ENCODE data around the gene ZNF800. TPM values are rescaled to one million over a fixed set of nuclear protein-coding genes. Genes with fewer than 3 reads are reported as not detected.

Gene ZNF800
- total and polyA plus RNA-seq, 2 experiments from 2014 or later = 16.9 to 20.8 TPM

- H3K27me3 ChIP-seq (replicated peaks; ENCODE audit: insufficient read depth) = no peaks in the 10 kb centered on the region
- no peak overlapping the region for H3K27ac ChIP-seq
- peaks cover 17% of the 10 kb centered on the region; the same call in 1 of the 2 replicates for H3F3A ChIP-seq (ENCODE audit: insufficient read depth)
- no peak overlapping the region for H3K4me2 ChIP-seq (ENCODE audit: unreplicated experiment)
- in situ Hi-C loops (cut with MboI) = no loop called here
- H3K9ac ChIP-seq = no peak overlapping the region
- H3K79me2 ChIP-seq (ENCODE audit: insufficient read depth) = peaks cover 68% of the 10 kb centered on the region
- H3K4me3 ChIP-seq = no peak overlapping the region
- no peaks in the 10 kb centered on the region for H4K20me1 ChIP-seq (ENCODE audit: insufficient read depth)
- H3K9me2 ChIP-seq (ENCODE audit: insufficient read depth) = no peaks in the 10 kb centered on the region
- no peaks in the 10 kb centered on the region for H3K9me3 ChIP-seq (ENCODE audit: low read depth)
- no peak for TF ChIP-seq EZH2phosphoT487 (IDR thresholded peaks at IDR 0.05; ENCODE audit: insufficient read depth, low read depth)
- no peak for TF ChIP-seq EZH2 (IDR thresholded peaks at IDR 0.05; ENCODE audit: insufficient read depth, poor library complexity, severe bottlenecking)
- H3K4me1 ChIP-seq (ENCODE audit: insufficient read depth) = no peaks in the 10 kb centered on the region
- peaks cover 32% of the 10 kb centered on the region; the same call in 1 of the 2 replicates for H3K36me3 ChIP-seq (ENCODE audit: low read depth)
- WGBS, 2 experiments (ENCODE audit: low coverage in 1 of 2, low lambda C conversion rate in 2 of 2, missing lambda C conversion rate in 2 of 2) = 94 to 97% methylated on average over 1 of the region's 1 CpG
- no peak for DNase-seq
- no peak overlapping the region for H2AFZ ChIP-seq
Measured at GRCh38 chr7:127359011-127359410, 33.5 kb downstream of the ZNF800 start.

- Histone ChIP-seq H3K36me3 (ENCODE audit: low read depth) (peaks cover 27% of the 10 kb centered on the region; the same call in 1 of the 2 replicates), H3F3A (ENCODE audit: insufficient read depth) (peaks cover 39% of the 10 kb centered on the region)
- in situ Hi-C loops (cut with MboI) = no loop called here
Measured at GRCh38 chr7:127353897-127354296, 38.6 kb downstream of the ZNF800 start.

GRCh38 chr7:127350586-127350985 lies 41.9 kb downstream of the ZNF800 start:
- 59 to 73% methylated on average over 3 of the region's 3 CpGs for WGBS, 2 experiments (ENCODE audit: low coverage in 1 of 2, low lambda C conversion rate in 2 of 2, missing lambda C conversion rate in 2 of 2)
- Histone ChIP-seq H3K4me1 (ENCODE audit: insufficient read depth) (no peaks in the 10 kb centered on the region), H3F3A (ENCODE audit: insufficient read depth) (peaks cover 43% of the 10 kb centered on the region), H3K9ac (no peak overlapping the region), H2AFZ (no peak overlapping the region), H4K20me1 (ENCODE audit: insufficient read depth) (no peaks in the 10 kb centered on the region), H3K4me2 (ENCODE audit: unreplicated experiment) (no peak overlapping the region), H3K4me3 (no peak overlapping the region), H3K36me3 (ENCODE audit: low read depth) (peaks cover 18% of the 10 kb centered on the region; the same call in 1 of the 2 replicates), H3K9me2 (ENCODE audit: insufficient read depth) (no peaks in the 10 kb centered on the region), H3K9me3 (ENCODE audit: low read depth) (no peaks in the 10 kb centered on the region), H3K27me3 (replicated peaks; ENCODE audit: insufficient read depth) (no peaks in the 10 kb centered on the region), H3K79me2 (ENCODE audit: insufficient read depth) (no peaks in the 10 kb centered on the region), H3K27ac (no peak overlapping the region)
- TF ChIP-seq EZH2 (IDR thresholded peaks at IDR 0.05; ENCODE audit: insufficient read depth, poor library complexity, severe bottlenecking) (no peak), EZH2phosphoT487 (IDR thresholded peaks at IDR 0.05; ENCODE audit: insufficient read depth, low read depth) (no peak)
- in situ Hi-C loops (cut with MboI) = no loop called here
- no peak for DNase-seq

More at GRCh38 chr7:127353897-127354296, 38.6 kb downstream of the ZNF800 start:
- no peak overlapping the region for H3K4me2 ChIP-seq (ENCODE audit: unreplicated experiment)
- no peaks in the 10 kb centered on the region for H3K9me2 ChIP-seq (ENCODE audit: insufficient read depth)
- no peak for TF ChIP-seq EZH2 (IDR thresholded peaks at IDR 0.05; ENCODE audit: insufficient read depth, poor library complexity, severe bottlenecking)
- H3K79me2 ChIP-seq (ENCODE audit: insufficient read depth) = peaks cover 18% of the 10 kb centered on the region; the same call in 1 of the 2 replicates
- H3K4me1 ChIP-seq (ENCODE audit: insufficient read depth) = no peaks in the 10 kb centered on the region
- no peak overlapping the region for H3K27ac ChIP-seq
- no peaks in the 10 kb centered on the region for H4K20me1 ChIP-seq (ENCODE audit: insufficient read depth)
- H3K9ac ChIP-seq = no peak overlapping the region
- H2AFZ ChIP-seq = no peak overlapping the region
- no peak for DNase-seq
- H3K27me3 ChIP-seq (replicated peaks; ENCODE audit: insufficient read depth) = no peaks in the 10 kb centered on the region
- no peak overlapping the region for H3K4me3 ChIP-seq
- no peaks in the 10 kb centered on the region for H3K9me3 ChIP-seq (ENCODE audit: low read depth)

GRCh38 chr7:127349881-127350280 lies 42.6 kb downstream of the ZNF800 start:
- no peaks in the 10 kb centered on the region for H3K9me3 ChIP-seq (ENCODE audit: low read depth)
- DNase-seq = no peak
- in situ Hi-C loops (cut with MboI) = no loop called here
- H2AFZ ChIP-seq = no peak overlapping the region
- TF ChIP-seq EZH2 (IDR thresholded peaks at IDR 0.05; ENCODE audit: insufficient read depth, poor library complexity, severe bottlenecking) = no peak
- TF ChIP-seq EZH2phosphoT487 (IDR thresholded peaks at IDR 0.05; ENCODE audit: insufficient read depth, low read depth) = no peak
- H3K27ac ChIP-seq = no peak overlapping the region
- no peak overlapping the region for H3K9ac ChIP-seq
- H3K4me2 ChIP-seq (ENCODE audit: unreplicated experiment) = no peak overlapping the region
- no peaks in the 10 kb centered on the region for H3K27me3 ChIP-seq (replicated peaks; ENCODE audit: insufficient read depth)
- H3K4me3 ChIP-seq = no peak overlapping the region
- no peaks in the 10 kb centered on the region for H3K4me1 ChIP-seq (ENCODE audit: insufficient read depth)
- 89 to 94% methylated on average over 7 of the region's 7 CpGs for WGBS, 2 experiments (ENCODE audit: low coverage in 1 of 2, low lambda C conversion rate in 2 of 2, missing lambda C conversion rate in 2 of 2)
- H4K20me1 ChIP-seq (ENCODE audit: insufficient read depth) = no peaks in the 10 kb centered on the region
- H3F3A ChIP-seq (ENCODE audit: insufficient read depth) = peaks cover 36% of the 10 kb centered on the region
- H3K36me3 ChIP-seq (ENCODE audit: low read depth) = peaks cover 14% of the 10 kb centered on the region; the same call in 1 of the 2 replicates
- H3K79me2 ChIP-seq (ENCODE audit: insufficient read depth) = no peaks in the 10 kb centered on the region
- no peaks in the 10 kb centered on the region for H3K9me2 ChIP-seq (ENCODE audit: insufficient read depth)

GRCh38 chr7:127348247-127348631 lies 44.3 kb downstream of the ZNF800 start:
- peak overlapping the region; percentile 74 for H3K4me2 ChIP-seq (ENCODE audit: unreplicated experiment)
- peak overlapping the region; percentile 68 for H3K9ac ChIP-seq

More at GRCh38 chr7:127348247-127348631, 44.3 kb downstream of the ZNF800 start:
- Histone ChIP-seq H3K79me2 (ENCODE audit: insufficient read depth) (no peaks in the 10 kb centered on the region), H3K27ac (no peak overlapping the region), H2AFZ (peak overlapping the region; percentile 81), H3F3A (ENCODE audit: insufficient read depth) (peaks cover 32% of the 10 kb centered on the region), H4K20me1 (ENCODE audit: insufficient read depth) (no peaks in the 10 kb centered on the region), H3K27me3 (replicated peaks; ENCODE audit: insufficient read depth) (no peaks in the 10 kb centered on the region), H3K4me1 (ENCODE audit: insufficient read depth) (no peaks in the 10 kb centered on the region), H3K9me2 (ENCODE audit: insufficient read depth) (no peaks in the 10 kb centered on the region), H3K9me3 (ENCODE audit: low read depth) (no peaks in the 10 kb centered on the region), H3K36me3 (ENCODE audit: low read depth) (peaks cover 5% of the 10 kb centered on the region; the same call in 1 of the 2 replicates), H3K4me3 (peak overlapping the region; percentile 70)
- TF ChIP-seq EZH2 (IDR thresholded peaks at IDR 0.05; ENCODE audit: insufficient read depth, poor library complexity, severe bottlenecking) = no peak
- TF ChIP-seq EZH2phosphoT487 (IDR thresholded peaks at IDR 0.05; ENCODE audit: insufficient read depth, low read depth) = no peak
- in situ Hi-C loops (cut with MboI) = no loop called here
- no peak for DNase-seq
- WGBS, 2 experiments (ENCODE audit: low coverage in 1 of 2, low lambda C conversion rate in 2 of 2, missing lambda C conversion rate in 2 of 2) = 94 to 98% methylated on average over 3 of the region's 3 CpGs

All from GM23248 (cell line).